MCF 10A (cell line): ENCODE measurements around the gene MMP23B. TPM values are rescaled to one million over a fixed set of nuclear protein-coding genes. Genes with fewer than 3 reads are reported as not detected.
"Not testable (repeated sequence)": the region's sequence is repeated elsewhere in the genome, so short reads cannot be mapped to it uniquely, and the experiment has no call there.

ENCODE experiments used
- BruUV-seq: library from RNA; stranded (reverse); fragments of 400-500 nt; replicated peaks from 2 replicates; lab custom pipeline; 2021; lab: Mats Ljungman, UMichigan
- CTCF ChIA-PET: fragments of 300-600 bp; sonication (Branson Sonifier 250); formaldehyde crosslinking; extraction: SDS; loops from one replicate; lab custom pipeline; 2021; ENCODE audit warnings: antibody characterized with exemption, inconsistent platforms; lab: Yijun Ruan, JAX
- POLR2A ChIA-PET: fragments of 300-600, 350-650 bp; sonication (Branson Sonifier 250); formaldehyde crosslinking; extraction: SDS; loops from one replicate; lab custom pipeline; 2020; ENCODE audit warnings: antibody characterized with exemption, inconsistent platforms; lab: Yijun Ruan, JAX
- DNase-seq: peaks from one replicate; pipeline ENCODE4 v3.0.0-alpha.2; 2018; ENCODE audit not compliant: unreplicated experiment
- H3K27ac Mint-ChIP-seq: one replicate; pipeline ENCODE4 v1.8.0; 2022; ENCODE audit warnings: mild to moderate bottlenecking, low read depth, mixed read lengths; ENCODE audit not compliant: unreplicated experiment
- H3K27me3 Mint-ChIP-seq: one replicate; pipeline ENCODE4 v1.8.0; 2022; ENCODE audit warnings: mixed read lengths; ENCODE audit not compliant: insufficient read depth, unreplicated experiment
- H3K36me3 Mint-ChIP-seq: one replicate; pipeline ENCODE4 v1.8.0; 2022; ENCODE audit warnings: mild to moderate bottlenecking, moderate library complexity, mixed read lengths; ENCODE audit not compliant: insufficient read depth, unreplicated experiment
- H3K4me1 Mint-ChIP-seq: one replicate; pipeline ENCODE4 v1.8.0; 2022; ENCODE audit warnings: mixed read lengths; ENCODE audit not compliant: insufficient read depth, unreplicated experiment
- H3K4me3 Mint-ChIP-seq: one replicate; pipeline ENCODE4 v1.8.0; 2022; ENCODE audit warnings: mild to moderate bottlenecking, moderate library complexity, mixed read lengths; ENCODE audit not compliant: unreplicated experiment
- H3K9me3 Mint-ChIP-seq: one replicate; pipeline ENCODE4 v1.8.0; 2022; ENCODE audit warnings: mixed read lengths; ENCODE audit not compliant: unreplicated experiment
- intact Hi-C: fragments of 100-400 bp; cut with micrococcal nuclease; formaldehyde crosslinking; loops from 2 replicates; pipeline ENCODE4 v1.14.1; 2022
- total RNA-seq: library from RNA; stranded (reverse); gene quantifications from 2 replicates; pipeline ENCODE4 v1.2.3, GENCODE V29; 2022

The MMP23B gene
- total RNA-seq, 1 experiment from 2014 or later = 1.7 TPM

GRCh38 chr1:1640711-1641461 is 8.9 kb downstream of the MMP23B start:
- H3K4me3 Mint-ChIP-seq, H3K4me1 Mint-ChIP-seq, H3K9me3 Mint-ChIP-seq, H3K27ac Mint-ChIP-seq, H3K36me3 Mint-ChIP-seq, H3K27me3 Mint-ChIP-seq, POLR2A ChIA-PET, DNase-seq, intact Hi-C loops, BruUV-seq: not testable (repeated sequence)
- CTCF ChIA-PET = interaction anchor here (0.6 kb wide), 1 partner anchor 39 kb away, joined by 3 read pairs; no protein-coding TSS in a partner anchor

- CTCF ChIA-PET, H3K9me3 Mint-ChIP-seq, BruUV-seq, H3K27ac Mint-ChIP-seq, intact Hi-C loops, H3K27me3 Mint-ChIP-seq, POLR2A ChIA-PET, DNase-seq, H3K4me1 Mint-ChIP-seq, H3K4me3 Mint-ChIP-seq: not testable (repeated sequence)
- H3K36me3 Mint-ChIP-seq = peaks cover 56% of the 10 kb centered on the region
Measured at GRCh38 chr1:1646326-1646725, 14.4 kb downstream of the MMP23B start.

- H3K4me1 Mint-ChIP-seq, H3K9me3 Mint-ChIP-seq, intact Hi-C loops, POLR2A ChIA-PET, BruUV-seq, H3K27ac Mint-ChIP-seq, CTCF ChIA-PET, H3K4me3 Mint-ChIP-seq, H3K27me3 Mint-ChIP-seq, DNase-seq: not testable (repeated sequence)
- H3K36me3 Mint-ChIP-seq = peaks cover 69% of the 10 kb centered on the region
Measured at GRCh38 chr1:1647567-1648241, 15.7 kb downstream of the MMP23B start.

GRCh38 chr1:1648265-1648664 is 16.3 kb downstream of the MMP23B start:
- POLR2A ChIA-PET, H3K27me3 Mint-ChIP-seq, intact Hi-C loops: not testable (repeated sequence)

GRCh38 chr1:1658583-1659549 is 26.9 kb downstream of the MMP23B start, which contains the start of gene CDK11B:
TSS of gene CDK11B (minus strand) at chr1:1659004. CDS start at chr1:1657485, 1,519 bp downstream.
- Mint-ChIP-seq H3K4me3 (peak within 1 kb of the TSS; percentile 88), H3K36me3 (peaks cover 32% of the 10 kb centered on the region), H3K27ac (peak within 1 kb of the TSS; percentile 98)
- peak; percentile 96 for DNase-seq
- H3K4me1 Mint-ChIP-seq, H3K9me3 Mint-ChIP-seq, BruUV-seq, CTCF ChIA-PET, H3K27me3 Mint-ChIP-seq, intact Hi-C loops: not testable (repeated sequence)
- POLR2A ChIA-PET = interaction anchor here (1.1 kb wide), 1 partner anchor 66 kb away, joined by 4 read pairs; no protein-coding TSS in a partner anchor

More at GRCh38 chr1:1648265-1648664, 16.3 kb downstream of the MMP23B start:
- CTCF ChIA-PET, H3K4me1 Mint-ChIP-seq, H3K9me3 Mint-ChIP-seq, H3K4me3 Mint-ChIP-seq, DNase-seq, BruUV-seq, H3K27ac Mint-ChIP-seq: not testable (repeated sequence)
- H3K36me3 Mint-ChIP-seq = peaks cover 72% of the 10 kb centered on the region

GRCh38 chr1:1662392-1662791 is 30.4 kb downstream of the MMP23B start:
- H3K4me1 Mint-ChIP-seq, CTCF ChIA-PET, H3K27me3 Mint-ChIP-seq, intact Hi-C loops, DNase-seq, H3K27ac Mint-ChIP-seq, H3K4me3 Mint-ChIP-seq, H3K9me3 Mint-ChIP-seq, POLR2A ChIA-PET, BruUV-seq: not testable (repeated sequence)
- peaks cover 22% of the 10 kb centered on the region for H3K36me3 Mint-ChIP-seq

GRCh38 chr1:1662830-1663560 is 31.0 kb downstream of the MMP23B start:
- H3K4me3 Mint-ChIP-seq, DNase-seq, POLR2A ChIA-PET, H3K27me3 Mint-ChIP-seq, H3K4me1 Mint-ChIP-seq, H3K9me3 Mint-ChIP-seq, intact Hi-C loops, BruUV-seq, H3K27ac Mint-ChIP-seq: not testable (repeated sequence)
- peaks cover 26% of the 10 kb centered on the region for H3K36me3 Mint-ChIP-seq
- CTCF ChIA-PET = interaction anchor here (0.6 kb wide), 1 partner anchor 430 kb away, joined by 3 read pairs; no protein-coding TSS in a partner anchor

- DNase-seq, H3K4me3 Mint-ChIP-seq, H3K27ac Mint-ChIP-seq, H3K9me3 Mint-ChIP-seq, POLR2A ChIA-PET, H3K4me1 Mint-ChIP-seq, BruUV-seq, intact Hi-C loops, CTCF ChIA-PET, H3K27me3 Mint-ChIP-seq: not testable (repeated sequence)
- H3K36me3 Mint-ChIP-seq = peaks cover 25% of the 10 kb centered on the region
Measured at GRCh38 chr1:1664318-1664717, 32.3 kb downstream of the MMP23B start.
